IMR-90 (cell line): ENCODE measurements around the gene NR6A1. TPM values are rescaled to one million over a fixed set of nuclear protein-coding genes. Genes with fewer than 3 reads are reported as not detected.

ENCODE experiments used
- ATAC-seq: fragments of 200-7000 bp; cut with Tn5 transposase; 2 replicates; pipeline ENCODE4 v1.9.1; 2020; ENCODE audit warnings: low read depth, mild to moderate bottlenecking, moderate library complexity
- BruUV-seq: library from RNA; stranded (reverse); fragments of 400-500 nt; replicated peaks from 2 replicates; lab custom pipeline; 2021; lab: Mats Ljungman, UMichigan
- CTCF ChIA-PET: fragments of 300-600 bp; formaldehyde crosslinking; extraction: SDS; loops from one replicate; lab custom pipeline; 2021; ENCODE audit warnings: antibody characterized with exemption; lab: Yijun Ruan, JAX
- POLR2A ChIA-PET: fragments of 300-600 bp; sonication (Branson Sonifier 250); formaldehyde crosslinking; loops from one replicate; lab custom pipeline; 2022; ENCODE audit warnings: antibody characterized with exemption; ENCODE audit not compliant: unreplicated experiment; lab: Charles Lee
- DNase-seq: peaks from one replicate; pipeline ENCODE4 v3.0.0; 2013
- H2AFZ ChIP-seq: replicated peaks from 2 replicates; pipeline ENCODE3; 2013; ENCODE audit warnings: low read length, mild to moderate bottlenecking; ENCODE audit not compliant: poor library complexity
- H2AK5ac ChIP-seq: 2 replicates; pipeline ENCODE4 v1.6.1; 2013; ENCODE audit warnings: low read depth, low read length, inconsistent platforms
- H2AK9ac ChIP-seq: replicated peaks from 2 replicates; pipeline ENCODE3; 2013; ENCODE audit warnings: mild to moderate bottlenecking, low read depth, low read length, moderate library complexity; ENCODE audit not compliant: poor library complexity
- H2BK120ac ChIP-seq: 2 replicates; pipeline ENCODE4 v1.6.1; 2013; ENCODE audit warnings: low read depth, low read length, inconsistent platforms
- H2BK15ac ChIP-seq: 3 replicates; pipeline ENCODE4 v1.6.1; 2013; ENCODE audit warnings: low read depth, low read length, inconsistent platforms
- H2BK20ac ChIP-seq: 2 replicates; pipeline ENCODE4 v1.6.1; 2013; ENCODE audit warnings: low read depth, mild to moderate bottlenecking, inconsistent platforms, low read length, moderate library complexity
- H2BK5ac ChIP-seq: 2 replicates; pipeline ENCODE4 v1.6.1; 2013; ENCODE audit warnings: mild to moderate bottlenecking, low read depth, low read length, inconsistent platforms; ENCODE audit not compliant: poor library complexity, severe bottlenecking
- H3K14ac ChIP-seq: replicated peaks from 2 replicates; pipeline ENCODE4 v1.6.1; 2013; ENCODE audit warnings: low read depth, low read length, inconsistent platforms
- H3K18ac ChIP-seq: 2 replicates; pipeline ENCODE4 v1.6.1; 2013; ENCODE audit warnings: low read depth, low read length, control low read depth
- H3K23ac ChIP-seq: 2 replicates; pipeline ENCODE4 v1.6.1; 2013; ENCODE audit warnings: low read depth, low read length, inconsistent platforms
- H3K27ac ChIP-seq: 2 replicates; pipeline ENCODE4 v1.5.1; 2013; ENCODE audit warnings: mild to moderate bottlenecking, control low read depth, low read length; ENCODE audit not compliant: insufficient read depth
- H3K27me3 ChIP-seq: 2 replicates; pipeline ENCODE4 v1.6.1; 2013; ENCODE audit warnings: low read length; ENCODE audit not compliant: control insufficient read depth, insufficient read depth
- H3K36me3 ChIP-seq: 2 replicates; pipeline ENCODE4 v1.6.1; 2013; ENCODE audit warnings: low read length, mixed read lengths; ENCODE audit not compliant: control insufficient read depth, insufficient read depth
- H3K4ac ChIP-seq: 2 replicates; pipeline ENCODE4 v1.6.1; 2013; ENCODE audit warnings: low read depth, low read length, inconsistent platforms
- H3K4me1 ChIP-seq: 2 replicates; pipeline ENCODE4 v1.6.1; 2013; ENCODE audit warnings: low read length, mixed read lengths; ENCODE audit not compliant: control insufficient read depth, insufficient read depth
- H3K4me2 ChIP-seq: 2 replicates; pipeline ENCODE4 v1.6.1; 2013; ENCODE audit warnings: low read depth, mild to moderate bottlenecking, control low read depth, low read length, moderate library complexity
- H3K4me3 ChIP-seq: 2 replicates; pipeline ENCODE4 v1.5.1; 2013; ENCODE audit warnings: low read depth, mild to moderate bottlenecking, control low read depth, low read length, moderate library complexity; ENCODE audit not compliant: insufficient read depth
- H3K56ac ChIP-seq: 2 replicates; pipeline ENCODE4 v1.6.1; 2013; ENCODE audit warnings: low read length, inconsistent platforms; ENCODE audit not compliant: insufficient read depth; ENCODE audit errors: extremely low read depth
- H3K79me1 ChIP-seq, 2 experiments: 2 replicates each; pipeline ENCODE4 v1.6.1; 2013; ENCODE audit warnings: low read length in 2 of 2, inconsistent platforms in 1 of 2, low read depth in 1 of 2
- H3K9ac ChIP-seq: 2 replicates; pipeline ENCODE4 v1.6.1; 2013; ENCODE audit warnings: low read depth, low read length, control low read depth
- H3K9me1 ChIP-seq: 2 replicates; pipeline ENCODE4 v1.6.1; 2013; ENCODE audit warnings: low read length, inconsistent platforms; ENCODE audit not compliant: insufficient read depth
- H3K9me3 ChIP-seq: 2 replicates; pipeline ENCODE4 v1.6.1; 2013; ENCODE audit warnings: low read length; ENCODE audit not compliant: control insufficient read depth, insufficient read depth
- H4K20me1 ChIP-seq: 2 replicates; pipeline ENCODE4 v1.6.1; 2013; ENCODE audit warnings: low read length, inconsistent platforms; ENCODE audit not compliant: insufficient read depth
- H4K5ac ChIP-seq: 2 replicates; pipeline ENCODE4 v1.6.1; 2013; ENCODE audit warnings: mild to moderate bottlenecking, low read depth, low read length, control low read depth
- H4K8ac ChIP-seq, 2 experiments: 2 replicates each; pipeline ENCODE4 v1.6.1; 2013; ENCODE audit warnings: low read depth in 2 of 2, low read length in 2 of 2, control low read depth in 1 of 2, inconsistent platforms in 1 of 2
- H4K91ac ChIP-seq: 2 replicates; pipeline ENCODE4 v1.6.1; 2013; ENCODE audit warnings: low read depth, low read length, inconsistent platforms; ENCODE audit not compliant: insufficient read depth
- CEBPB ChIP-seq: IDR thresholded peaks from 2 replicates; pipeline ENCODE4 v1.6.1; 2012; ENCODE audit warnings: low read depth, low read length, improper control_type of control experiment
- USF2 ChIP-seq: fragments of 150-350 bp; IDR thresholded peaks from 2 replicates; pipeline ENCODE4 v1.6.1; 2017; ENCODE audit warnings: mild to moderate bottlenecking, antibody characterized with exemption, low read length, low read depth
- WGBS, 2 experiments: methylation state at CpG; one replicate each; pipeline versions ENCODE4 v1.1.5 to v1.1.7; 2013; ENCODE audit warnings: missing lambda C conversion rate in 2 of 2; ENCODE audit not compliant: insufficient read length in 1 of 2; ENCODE audit errors: extremely low coverage in 2 of 2; 5-methylcytosine and 5-hydroxymethylcytosine counted together
- dilution Hi-C: fragments of 300-500 bp; cut with HindIII; formaldehyde crosslinking; loops from one replicate; pipeline ENCODE4 v1.14.3; 2018; ENCODE audit warnings: low sequenced_read_pairs; ENCODE audit not compliant: unreplicated experiment
- in situ Hi-C: fragments of 300-500 bp; cut with MboI; formaldehyde crosslinking; loops from 3 replicates; pipeline ENCODE4 v1.14.3; 2019; ENCODE audit warnings: low sequenced_read_pairs, inconsistent platforms, mixed read lengths
- intact Hi-C: fragments of 100-400 bp; cut with micrococcal nuclease; formaldehyde crosslinking; loops from 2 replicates; pipeline ENCODE4 v1.10.0; 2022
- polyA plus RNA-seq, 3 experiments: library from polyadenylated mRNA; depleted of rRNA; stranded (reverse); fragments of >200 nt; gene quantifications; 2 replicates each; pipeline ENCODE4 v1.2.3, GENCODE V29; 2012; ENCODE audit warnings: low replicate concordance in 1 of 3
- total RNA-seq: library from RNA; depleted of rRNA; stranded (reverse); fragments of >200 nt; gene quantifications from 2 replicates; pipeline ENCODE4 v1.2.3, GENCODE V29; 2012

NR6A1 gene
- total and polyA plus RNA-seq, 2 of the 4 experiments (the other 2 are of a cell fraction), result 0.14 to 0.36 TPM

GRCh38 chr9:124793015-124793541 lies 22.0 kb upstream of the NR6A1 start:
- H4K8ac ChIP-seq, result 0 out of 4 replicates have a peak overlapping the region, but pooled peaks of 1 of the 2 experiments have one; percentile 3

More at GRCh38 chr9:124793015-124793541, 22.0 kb upstream of the NR6A1 start:
- ChIA-PET POLR2A (no interaction called here), CTCF (no interaction called here)
- TF ChIP-seq USF2 (no peak), CEBPB (peak; percentile 80)
- dilution Hi-C loops (no loop called here), intact Hi-C loops (no loop called here), in situ Hi-C loops (no loop called here)
- Histone ChIP-seq H2BK15ac (no peak overlapping the region), H3K4me2 (no peak overlapping the region), H3K23ac (no peak overlapping the region), H4K91ac (no peak overlapping the region; the same call in 1 of the 2 replicates), H3K27ac (no peak overlapping the region), H4K20me1 (no peaks in the 10 kb centered on the region), H2AK5ac (no peak overlapping the region), H3K9me3 (no peaks in the 10 kb centered on the region), H3K4me3 (no peak overlapping the region), H3K4me1 (peaks cover 16% of the 10 kb centered on the region; the same call in 1 of the 2 replicates), H3K36me3 (peaks cover 13% of the 10 kb centered on the region; the same call in 1 of the 2 replicates), H3K27me3 (no peaks in the 10 kb centered on the region), H3K9ac (no peak overlapping the region), H2AK9ac (no peak overlapping the region), H2BK120ac (no peak overlapping the region), H3K4ac (0 out of 2 replicates have a peak overlapping the region, but pooled peaks have one; percentile 10), H3K18ac (no peak overlapping the region), H3K79me1 (no peaks in the 10 kb centered on the region), H3K56ac (no peak overlapping the region), H4K5ac (no peak overlapping the region; the same call in 1 of the 2 replicates), H2BK20ac (no peak overlapping the region), H2BK5ac (no peak overlapping the region), H2AFZ (peak overlapping the region; percentile 2), H3K14ac (no peak overlapping the region), H3K9me1 (no peaks in the 10 kb centered on the region)
- DNase-seq (peak; percentile 49), ATAC-seq (peak; percentile 82)
- BruUV-seq, result no TSS peak
- 52% methylated on average over 3 of the region's 9 CpGs; no CpG with 5 or more reads in 1 of the 2 experiments for WGBS, 2 experiments
